ENCODE measurements around the gene MPL. TPM values are rescaled to one million over a fixed set of nuclear protein-coding genes. Genes with fewer than 3 reads are reported as not detected.

The MPL gene
- total RNA-seq, 2 donors from 2014 or later = 0.94 to 16.6 TPM

GRCh38 chr1:43345120-43345519 lies 7.5 kb downstream of the MPL start:
- Mint-ChIP-seq H3K27ac (no peak overlapping the region), H3K4me3 (no peak overlapping the region)
- ATAC-seq = no peak

GRCh38 chr1:43346636-43347035 lies 9.0 kb downstream of the MPL start:
- H3K4me3 Mint-ChIP-seq = no peak overlapping the region
- H3K36me3 Mint-ChIP-seq (ENCODE audit: low read depth) = peaks cover 3% of the 10 kb centered on the region
- DNase-seq = no peak
- peaks cover 23% of the 10 kb centered on the region for H3K4me1 Mint-ChIP-seq
- H3K27me3 Mint-ChIP-seq = peaks cover 5% of the 10 kb centered on the region
- H3K27ac Mint-ChIP-seq = peak overlapping the region; percentile 67
- no peaks in the 10 kb centered on the region for H3K9me3 ChIP-seq (ENCODE audit: control insufficient read depth, low read length, poor library complexity, severe bottlenecking)
- ATAC-seq = no peak

More at GRCh38 chr1:43345120-43345519, 7.5 kb downstream of the MPL start:
- DNase-seq = no peak
- Mint-ChIP-seq H3K27me3 (peaks cover 5% of the 10 kb centered on the region), H3K36me3 (ENCODE audit: low read depth) (peaks cover 3% of the 10 kb centered on the region), H3K4me1 (peaks cover 23% of the 10 kb centered on the region)
- no peaks in the 10 kb centered on the region for H3K9me3 ChIP-seq (ENCODE audit: control insufficient read depth, low read length, poor library complexity, severe bottlenecking)

- peak overlapping the region; percentile 93 for H3K27ac Mint-ChIP-seq
- peak overlapping the region; percentile 66 for H3K4me3 Mint-ChIP-seq
- H3K4me1 Mint-ChIP-seq = peaks cover 23% of the 10 kb centered on the region
- ATAC-seq (no peak), DNase-seq (no peak)
- H3K27me3 Mint-ChIP-seq = peaks cover 5% of the 10 kb centered on the region
- no peaks in the 10 kb centered on the region for H3K9me3 ChIP-seq (ENCODE audit: control insufficient read depth, low read length, poor library complexity, severe bottlenecking)
- peaks cover 6% of the 10 kb centered on the region for H3K36me3 Mint-ChIP-seq (ENCODE audit: low read depth)
Observed at GRCh38 chr1:43348343-43348808, 10.8 kb downstream of the MPL start.

- Mint-ChIP-seq H3K27ac (peak overlapping the region; percentile 93), H3K4me3 (peak overlapping the region; percentile 86), H3K4me1 (peaks cover 21% of the 10 kb centered on the region), H3K36me3 (ENCODE audit: low read depth) (peaks cover 4% of the 10 kb centered on the region), H3K27me3 (peaks cover 2% of the 10 kb centered on the region)
- H3K9me3 ChIP-seq (ENCODE audit: control insufficient read depth, low read length, poor library complexity, severe bottlenecking) = no peaks in the 10 kb centered on the region
- peak; percentile 91 for ATAC-seq
- peak; percentile 66 for DNase-seq
Observed at GRCh38 chr1:43348809-43349593, 11.4 kb downstream of the MPL start.

GRCh38 chr1:43349594-43350306 lies 12.1 kb downstream of the MPL start:
- H3K9me3 ChIP-seq (ENCODE audit: control insufficient read depth, low read length, poor library complexity, severe bottlenecking) = no peaks in the 10 kb centered on the region
- Mint-ChIP-seq H3K4me1 (peaks cover 22% of the 10 kb centered on the region), H3K36me3 (ENCODE audit: low read depth) (peaks cover 4% of the 10 kb centered on the region), H3K4me3 (peak overlapping the region; percentile 86), H3K27me3 (no peaks in the 10 kb centered on the region), H3K27ac (peak overlapping the region; percentile 93)
- DNase-seq = no peak
- no peak for ATAC-seq

- Mint-ChIP-seq H3K36me3 (ENCODE audit: low read depth) (peaks cover 4% of the 10 kb centered on the region), H3K27ac (peak overlapping the region; percentile 93), H3K27me3 (no peaks in the 10 kb centered on the region), H3K4me3 (no peak overlapping the region), H3K4me1 (peaks cover 19% of the 10 kb centered on the region)
- no peaks in the 10 kb centered on the region for H3K9me3 ChIP-seq (ENCODE audit: control insufficient read depth, low read length, poor library complexity, severe bottlenecking)
- DNase-seq (no peak), ATAC-seq (no peak)
Observed at GRCh38 chr1:43350976-43351375, 13.4 kb downstream of the MPL start.

GRCh38 chr1:43351421-43352350 lies 14.1 kb downstream of the MPL start:
- no peaks in the 10 kb centered on the region for H3K9me3 ChIP-seq (ENCODE audit: control insufficient read depth, low read length, poor library complexity, severe bottlenecking)
- Mint-ChIP-seq H3K4me1 (peaks cover 18% of the 10 kb centered on the region), H3K27ac (peak overlapping the region; percentile 93), H3K4me3 (no peak overlapping the region), H3K36me3 (ENCODE audit: low read depth) (peaks cover 4% of the 10 kb centered on the region), H3K27me3 (no peaks in the 10 kb centered on the region)
- no peak for DNase-seq
- ATAC-seq = no peak

- no peaks in the 10 kb centered on the region for H3K27me3 Mint-ChIP-seq
- H3K4me1 Mint-ChIP-seq = peaks cover 16% of the 10 kb centered on the region
- H3K36me3 Mint-ChIP-seq (ENCODE audit: low read depth) = peaks cover 4% of the 10 kb centered on the region
- H3K4me3 Mint-ChIP-seq = no peak overlapping the region
- no peaks in the 10 kb centered on the region for H3K9me3 ChIP-seq (ENCODE audit: control insufficient read depth, low read length, poor library complexity, severe bottlenecking)
- peak overlapping the region; percentile 93 for H3K27ac Mint-ChIP-seq
- no peak for DNase-seq
- no peak for ATAC-seq
Observed at GRCh38 chr1:43352351-43352705, 14.7 kb downstream of the MPL start.

- Mint-ChIP-seq H3K4me1 (peaks cover 16% of the 10 kb centered on the region), H3K36me3 (ENCODE audit: low read depth) (peaks cover 4% of the 10 kb centered on the region), H3K27me3 (no peaks in the 10 kb centered on the region), H3K27ac (peak overlapping the region; percentile 93), H3K4me3 (no peak overlapping the region)
- no peak for ATAC-seq
- H3K9me3 ChIP-seq (ENCODE audit: control insufficient read depth, low read length, poor library complexity, severe bottlenecking) = no peaks in the 10 kb centered on the region
- DNase-seq = no peak
Observed at GRCh38 chr1:43352881-43353280, 15.3 kb downstream of the MPL start.

- H3K4me1 Mint-ChIP-seq = peaks cover 17% of the 10 kb centered on the region
- no peaks in the 10 kb centered on the region for H3K9me3 ChIP-seq (ENCODE audit: control insufficient read depth, low read length, poor library complexity, severe bottlenecking)
- ATAC-seq = no peak
- no peaks in the 10 kb centered on the region for H3K27me3 Mint-ChIP-seq
- H3K4me3 Mint-ChIP-seq = no peak overlapping the region
- H3K36me3 Mint-ChIP-seq (ENCODE audit: low read depth) = peaks cover 4% of the 10 kb centered on the region
- no peak for DNase-seq
- no peak overlapping the region for H3K27ac Mint-ChIP-seq
Observed at GRCh38 chr1:43354471-43354870, 16.9 kb downstream of the MPL start.

- H3K27ac Mint-ChIP-seq = no peak overlapping the region
- ATAC-seq (no peak), DNase-seq (no peak)
- H3K36me3 Mint-ChIP-seq (ENCODE audit: low read depth) = peaks cover 4% of the 10 kb centered on the region
- peaks cover 16% of the 10 kb centered on the region for H3K4me1 Mint-ChIP-seq
- H3K4me3 Mint-ChIP-seq = no peak overlapping the region
- H3K27me3 Mint-ChIP-seq = no peaks in the 10 kb centered on the region
- H3K9me3 ChIP-seq (ENCODE audit: control insufficient read depth, low read length, poor library complexity, severe bottlenecking) = no peaks in the 10 kb centered on the region
Observed at GRCh38 chr1:43354936-43355335, 17.3 kb downstream of the MPL start.

- no peaks in the 10 kb centered on the region for H3K9me3 ChIP-seq (ENCODE audit: control insufficient read depth, low read length, poor library complexity, severe bottlenecking)
- peaks cover 25% of the 10 kb centered on the region for H3K4me1 Mint-ChIP-seq
- H3K36me3 Mint-ChIP-seq (ENCODE audit: low read depth) = peaks cover 3% of the 10 kb centered on the region
- no peak overlapping the region for H3K4me3 Mint-ChIP-seq
- H3K27me3 Mint-ChIP-seq = no peaks in the 10 kb centered on the region
- ATAC-seq (no peak), DNase-seq (no peak)
- no peak overlapping the region for H3K27ac Mint-ChIP-seq
Observed at GRCh38 chr1:43357251-43357650, 19.6 kb downstream of the MPL start.
